GM12874 (cell line): ENCODE results near the gene FBXO27.

Source experiments
- CTCF ChIP-seq: IDR thresholded peaks from 2 replicates; pipeline ENCODE4 v1.5.1; 2011; ENCODE audit warnings: low read depth, mild to moderate bottlenecking, control low read depth, low read length, moderate library complexity; ENCODE audit not compliant: insufficient read depth

FBXO27 gene

GRCh38 chr19:39037194-39037593, 4.8 kb upstream of the FBXO27 start:
- no peak for TF ChIP-seq CTCF

- TF ChIP-seq CTCF, result no peak
These were observed 4.2 kb upstream of the FBXO27 start for GRCh38 chr19:39036581-39036980.

GRCh38 chr19:39031368-39032062, 834 bp downstream of the FBXO27 start:
- no peak for TF ChIP-seq CTCF

- no peak for TF ChIP-seq CTCF
These were observed 1.4 kb downstream of the FBXO27 start for GRCh38 chr19:39030854-39031367.

- TF ChIP-seq CTCF, result no peak
These were observed 7.3 kb downstream of the FBXO27 start for GRCh38 chr19:39024875-39025641.

- no peak for TF ChIP-seq CTCF
These were observed 11.3 kb downstream of the FBXO27 start for GRCh38 chr19:39021063-39021462.

- no peak for TF ChIP-seq CTCF
These were observed 14.7 kb downstream of the FBXO27 start for GRCh38 chr19:39017646-39018045.
